Astrocyte of the spinal cord (primary cell): ENCODE measurements around the gene ATP5F1B.

Experiments
- DNase-seq: peaks from one replicate; pipeline ENCODE4 v3.0.0; 2011; ENCODE audit warnings: low read depth, low spot score
- H3K4me3 ChIP-seq: 2 replicates; pipeline ENCODE4 v1.5.1; 2011; ENCODE audit warnings: low read depth, mild to moderate bottlenecking, low read length, moderate library complexity
- CTCF ChIP-seq: IDR thresholded peaks from 2 replicates; pipeline ENCODE4 v1.5.1; 2012; ENCODE audit warnings: low read depth, mild to moderate bottlenecking, low read length, inconsistent platforms
- in situ Hi-C: cut with HindIII; loops from 2 replicates; pipeline ENCODE4 v1.10.0; 2017; ENCODE audit warnings: low sequenced_read_pairs

Gene ATP5F1B

GRCh38 chr12:56645201-56645716 lies 525 bp downstream of the ATP5F1B start:
- in situ Hi-C loops, result no loop called here
- no peak for TF ChIP-seq CTCF
- peak; percentile 5 for DNase-seq
- peak overlapping the region; percentile 97 for H3K4me3 ChIP-seq

- in situ Hi-C loops, result no loop called here
- no peak for TF ChIP-seq CTCF
- DNase-seq, result peak; percentile 9
Measured at GRCh38 chr12:56644654-56645053, 1.1 kb downstream of the ATP5F1B start.

GRCh38 chr12:56641219-56641618 lies 4.6 kb downstream of the ATP5F1B start:
- H3K4me3 ChIP-seq, result no peak overlapping the region
- DNase-seq, result no peak
- no peak for TF ChIP-seq CTCF
- in situ Hi-C loops, result no loop called here

More at GRCh38 chr12:56644654-56645053, 1.1 kb downstream of the ATP5F1B start:
- H3K4me3 ChIP-seq, result peak overlapping the region; percentile 97

DNA sequence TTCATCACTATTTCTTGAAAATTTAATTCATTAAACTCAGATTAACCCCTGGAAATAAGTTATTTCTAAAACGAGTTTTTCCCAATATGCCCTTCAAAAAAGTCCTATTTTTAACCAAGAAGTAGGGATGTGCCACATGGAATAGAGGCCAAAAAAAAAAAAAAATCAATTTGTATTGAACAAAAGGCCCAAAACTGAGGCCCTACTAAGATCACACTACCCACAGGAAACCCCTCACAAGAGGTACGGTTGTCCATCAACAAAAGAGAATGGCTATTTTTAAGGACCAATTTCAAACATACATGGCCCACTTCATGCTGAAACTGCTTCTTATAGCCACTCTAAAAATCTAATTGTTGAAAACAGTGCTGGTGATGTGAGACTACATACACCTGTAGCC lies 8.2 kb downstream of the ATP5F1B start:
- no peak for TF ChIP-seq CTCF
- in situ Hi-C loops, result no loop called here
- H3K4me3 ChIP-seq, result no peak overlapping the region
- DNase-seq, result no peak

DNA sequence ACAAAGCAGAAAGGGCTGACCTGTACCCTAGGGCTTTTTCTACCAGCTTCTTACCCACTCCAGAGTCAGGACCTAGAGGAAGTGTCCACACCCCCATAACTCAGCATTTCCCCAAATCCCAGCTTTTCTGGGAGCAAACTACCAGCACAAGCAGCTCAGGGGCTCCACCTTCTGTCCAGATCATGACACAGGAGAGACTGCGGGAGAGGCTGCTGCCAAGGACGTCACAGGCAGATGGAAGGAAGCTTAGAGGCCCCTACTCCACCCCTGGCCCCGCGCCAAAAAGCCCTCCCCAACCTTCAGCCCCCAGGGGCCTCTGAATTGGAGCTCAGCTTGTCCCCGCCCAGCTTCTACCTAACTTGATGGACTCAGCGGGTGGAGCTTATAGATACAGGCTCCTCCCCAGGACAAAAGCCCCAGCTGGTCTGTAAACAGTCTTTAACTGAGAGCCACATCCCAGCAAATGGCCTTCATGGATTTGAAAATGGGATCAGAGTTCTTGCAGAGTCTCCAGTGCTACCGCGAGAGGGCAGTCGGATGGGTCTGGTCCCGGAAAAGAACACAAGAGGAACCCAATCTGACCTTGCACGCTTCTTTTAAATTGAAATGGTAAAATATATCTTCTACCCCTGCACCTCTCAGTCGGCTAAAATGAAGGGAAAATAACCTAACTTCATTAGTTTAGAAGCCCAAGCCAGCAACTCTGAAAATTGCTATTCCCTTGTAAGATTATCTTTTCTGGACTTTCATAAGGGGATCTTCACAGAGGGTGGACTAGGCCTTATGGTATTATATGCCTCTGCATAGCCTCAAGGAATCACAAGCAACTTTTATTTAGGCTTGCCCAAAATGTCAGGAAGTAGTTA lies 8.9 kb downstream of the ATP5F1B start:
- in situ Hi-C loops, result no loop called here
- H3K4me3 ChIP-seq, result peak overlapping the region; percentile 81
- peak; percentile 100 for DNase-seq
- peak; percentile 82 for TF ChIP-seq CTCF

DNA sequence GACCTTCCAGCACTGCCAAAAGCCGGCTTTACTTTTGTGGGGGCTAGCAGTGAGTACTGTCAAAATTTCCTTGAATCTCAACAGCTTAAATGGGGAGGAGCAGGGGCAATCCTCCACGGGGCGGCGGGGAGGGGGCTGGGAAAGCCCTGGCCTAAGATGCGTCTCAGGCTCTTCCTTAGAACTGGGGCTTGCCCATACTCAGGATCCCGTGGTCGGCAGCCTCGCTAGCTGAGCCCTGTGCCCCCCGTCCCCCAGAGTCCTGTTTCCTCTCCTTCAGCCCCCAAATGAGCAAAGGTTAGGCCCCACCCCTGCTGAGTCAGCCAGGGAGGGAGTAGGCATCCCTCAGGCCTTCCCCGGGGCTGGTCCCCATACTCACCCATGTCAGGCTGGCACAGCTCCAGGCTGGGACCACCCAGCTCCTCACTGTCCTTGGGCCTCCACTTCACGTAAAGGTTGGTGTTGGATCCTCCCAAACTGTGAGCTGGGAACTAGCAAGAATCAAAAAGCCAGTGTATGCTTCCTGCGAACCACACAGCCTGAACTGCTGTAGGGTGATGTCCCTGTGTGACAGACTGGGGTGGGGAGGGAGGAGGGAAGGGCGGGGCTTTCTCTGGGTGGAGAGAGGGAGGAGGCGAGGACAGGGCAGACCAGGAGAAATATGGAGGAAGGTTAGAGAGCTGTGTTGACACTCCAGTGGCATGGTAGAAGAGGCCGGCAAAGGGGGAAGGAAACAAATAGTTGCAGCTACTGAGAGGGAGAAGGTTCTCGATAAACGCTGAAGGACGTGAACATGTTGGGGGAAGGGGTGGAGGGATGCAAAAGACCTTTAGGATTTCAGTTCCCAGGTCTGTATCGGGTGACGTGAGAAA lies 9.7 kb downstream of the ATP5F1B start:
- TF ChIP-seq CTCF, result no peak
- peak overlapping the region; percentile 81 for H3K4me3 ChIP-seq
- peak; percentile 90 for DNase-seq
- in situ Hi-C loops, result no loop called here
